ENCODE data around the gene C6orf141. TPM values are rescaled to one million over a fixed set of nuclear protein-coding genes. Genes with fewer than 3 reads are reported as not detected.
"Not testable (repeated sequence)": the region's sequence is repeated elsewhere in the genome, so short reads cannot be mapped to it uniquely, and the experiment has no call there.

Gene C6orf141
- total RNA-seq, 1 donor from 2014 or later, result 60.4 TPM

DNA sequence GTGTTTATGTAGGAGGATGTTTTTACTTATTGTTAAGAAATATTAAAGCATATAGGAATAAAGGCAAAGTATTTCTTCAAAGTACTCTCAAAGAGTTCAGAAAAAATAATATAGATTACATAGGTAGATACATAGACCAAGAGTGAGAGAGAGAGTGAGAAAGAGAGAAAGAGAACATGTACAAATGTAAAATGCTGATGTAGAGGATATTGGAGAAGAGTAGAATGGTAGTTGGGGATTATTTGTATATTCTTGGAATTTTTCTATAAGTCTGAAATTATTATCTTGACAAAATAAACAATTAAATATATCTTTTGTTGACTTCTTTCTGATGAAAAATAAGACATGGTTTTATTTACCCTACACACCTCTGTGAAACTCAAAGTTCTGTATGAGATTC, 29.2 kb downstream of the C6orf141 start:
- DNase-seq, result no peak

DNA sequence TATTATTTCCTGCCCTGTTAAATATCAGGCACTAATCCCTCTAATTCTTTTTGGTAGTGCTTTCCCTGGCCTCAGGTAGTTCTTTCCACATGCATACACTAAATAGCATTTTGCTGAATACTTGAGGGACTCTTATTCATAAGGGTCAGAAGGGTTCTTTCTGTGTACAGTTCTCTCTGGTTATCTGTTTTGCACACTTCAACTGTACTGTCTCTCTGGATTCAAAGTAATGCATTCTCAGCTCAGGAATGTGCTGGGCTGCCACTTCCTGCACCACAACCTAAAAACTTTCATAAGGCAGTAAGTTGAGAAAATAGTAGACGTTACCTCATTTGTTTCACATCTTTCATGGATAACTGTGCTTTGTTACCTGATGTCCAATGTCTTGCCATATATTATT, 32.1 kb downstream of the C6orf141 start:
- DNase-seq, result no peak

DNA sequence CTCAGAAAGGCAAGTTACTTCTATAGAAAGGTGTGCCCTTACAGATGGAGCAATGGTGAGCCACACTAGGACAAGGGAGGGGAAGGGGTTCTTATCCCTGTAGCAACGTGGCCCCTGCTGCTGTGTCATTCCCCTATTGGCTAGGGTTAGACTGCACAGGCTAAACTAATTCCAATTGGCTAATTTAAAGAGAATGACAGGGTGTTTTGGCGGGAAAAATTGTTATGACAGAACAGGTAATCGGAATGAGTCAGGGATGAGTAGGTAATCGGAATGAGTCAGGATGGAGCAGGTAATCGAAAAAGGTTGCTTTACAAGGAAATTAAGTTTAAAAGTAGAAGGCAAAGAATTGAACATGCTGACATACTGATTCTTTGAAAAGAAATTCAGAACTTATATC, 36.8 kb downstream of the C6orf141 start:
- DNase-seq, result not testable (repeated sequence)

Other genes with a start within 250 kb of the C6orf141 start
- 11.1 and 23.3 TPM in 2 replicates for gene MMUT, start 87.4 kb upstream of the C6orf141 start, total RNA-seq
- gene CENPQ, start 87.3 kb upstream of the C6orf141 start, total RNA-seq, result 5.1 and 8.7 TPM in 2 replicates
- not detected in 2 replicates for gene GLYATL3, start 50.7 kb upstream of the C6orf141 start, total RNA-seq
- not detected in 2 replicates for gene RHAG, start 86.2 kb downstream of the C6orf141 start, total RNA-seq
- gene CRISP2, start 162.9 kb downstream of the C6orf141 start, total RNA-seq, result not detected in 2 replicates
- gene CRISP3, start 193.7 kb downstream of the C6orf141 start, total RNA-seq, result not detected in 2 replicates
- not detected in 2 replicates for gene PGK2, start 236.6 kb downstream of the C6orf141 start, total RNA-seq

Data from dermis blood vessel endothelial cell (primary cell).